Hippocampal formation (tissue), 2 donors: ENCODE results near the gene DLG1.

Experiments
- DNase-seq, 2 donors: peaks; one replicate each; lab custom pipeline; 2025; lab: John Stamatoyannopoulos, UW

Gene DLG1

DNA sequence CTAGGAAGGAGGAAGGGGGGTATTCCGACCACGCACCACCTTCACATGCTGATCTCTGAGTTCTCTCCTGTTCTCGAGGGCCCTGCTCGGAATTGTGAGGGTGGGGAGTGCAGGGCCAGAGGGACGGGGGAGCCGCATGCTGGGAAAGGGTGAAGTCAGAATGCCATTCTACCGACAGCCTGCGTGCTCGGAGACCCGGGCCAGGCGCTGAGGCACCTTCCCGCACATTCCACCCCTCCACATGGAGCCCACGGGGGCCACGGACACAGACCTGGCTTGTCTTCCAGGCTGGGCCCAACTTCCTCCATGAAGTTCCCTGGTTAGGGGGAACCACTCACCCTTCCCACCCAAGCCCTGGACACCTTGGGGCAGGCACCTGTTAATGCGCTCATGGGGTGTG lies 301.1 kb downstream of the DLG1 start:
- no peak for DNase-seq

DNA sequence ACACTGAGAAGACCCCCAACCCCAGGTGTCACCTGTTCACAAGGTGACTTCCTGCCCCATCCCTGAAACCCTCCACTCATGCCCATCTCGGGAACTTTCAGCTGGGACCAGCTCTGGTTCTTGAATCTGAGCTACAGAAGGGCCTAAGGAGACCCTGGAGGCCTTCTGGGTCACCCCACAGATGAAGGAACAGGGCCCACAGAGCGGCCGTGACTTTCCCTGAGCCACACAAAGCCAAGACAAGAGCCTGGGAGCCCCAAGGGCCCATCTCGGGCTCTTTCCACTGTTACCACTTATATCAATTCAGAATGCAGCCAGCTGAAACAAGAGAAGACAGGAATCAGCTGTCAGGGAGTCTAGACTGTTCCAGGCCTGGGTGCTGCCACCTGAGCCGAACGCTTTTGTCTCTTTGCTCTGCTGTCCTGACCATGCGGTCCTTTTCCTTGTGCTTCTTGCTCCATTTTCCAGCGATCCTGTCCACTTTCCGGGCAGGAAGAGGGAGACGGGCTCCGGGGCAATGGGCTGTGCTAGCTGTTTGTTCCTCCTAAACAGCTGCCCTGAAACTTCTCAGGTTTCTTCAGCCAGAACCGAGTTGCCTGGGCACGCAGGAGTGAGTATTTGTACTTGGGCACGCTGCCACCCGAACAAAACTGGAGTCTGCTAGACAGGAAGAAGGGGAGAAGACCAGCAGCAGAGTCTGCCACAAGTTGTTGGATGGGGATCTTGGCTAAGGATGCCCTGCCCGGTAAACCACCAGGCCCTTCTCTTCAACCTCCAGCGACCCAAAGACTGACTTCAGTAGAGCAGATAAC lies 301.8 kb downstream of the DLG1 start:
- no peak for DNase-seq

DNA sequence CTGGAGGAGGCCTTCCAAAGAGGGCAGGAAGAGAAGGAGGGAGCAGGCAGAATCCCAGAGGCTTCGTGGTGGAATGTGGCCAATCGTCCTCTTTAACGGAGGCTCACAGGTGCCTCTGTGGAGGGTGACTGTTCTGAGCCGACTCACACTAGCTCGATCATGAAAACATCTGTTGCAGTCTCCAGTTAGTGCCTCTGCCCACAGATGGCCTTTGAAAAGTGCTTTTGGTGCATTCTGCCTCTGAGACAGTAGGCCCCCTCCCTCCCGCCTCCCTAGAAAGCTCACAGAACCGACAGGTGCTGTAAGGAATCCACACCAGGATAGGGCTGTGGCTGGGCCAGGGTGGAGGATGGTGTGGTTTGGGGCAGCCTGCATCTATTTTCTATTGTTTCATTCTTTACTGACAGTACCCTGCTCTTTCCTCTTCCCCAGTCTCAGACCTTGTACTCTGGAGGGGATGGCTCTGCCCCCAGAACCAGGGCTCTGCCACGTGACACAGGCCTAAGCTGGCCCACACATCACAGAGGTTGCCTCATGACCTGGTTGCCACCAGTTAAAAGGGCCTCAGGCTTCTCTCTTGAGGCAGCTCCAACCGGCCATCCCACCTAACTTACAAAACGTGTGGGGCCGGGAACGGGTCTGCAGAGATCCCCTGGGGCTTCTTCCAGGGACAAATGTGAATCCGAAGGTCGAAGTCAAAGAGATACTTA lies 302.6 kb downstream of the DLG1 start:
- peak in 1 of 2 donors; percentile 36 for DNase-seq

DNA sequence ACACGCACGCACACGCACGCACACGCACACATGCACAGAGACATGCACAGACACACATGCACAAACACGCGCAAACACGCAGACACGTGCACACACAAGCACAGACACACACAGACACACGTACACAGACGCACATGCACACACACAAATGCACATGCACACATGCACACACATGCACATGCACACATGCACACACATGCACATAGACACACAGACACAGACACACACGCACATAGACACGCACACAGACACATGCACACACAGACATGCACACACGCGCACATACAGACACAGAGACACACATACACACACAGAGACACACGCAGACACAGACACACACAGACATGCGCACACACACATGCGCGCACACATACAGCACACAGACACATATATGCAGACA lies 303.4 kb downstream of the DLG1 start:
- no peak for DNase-seq

DNA sequence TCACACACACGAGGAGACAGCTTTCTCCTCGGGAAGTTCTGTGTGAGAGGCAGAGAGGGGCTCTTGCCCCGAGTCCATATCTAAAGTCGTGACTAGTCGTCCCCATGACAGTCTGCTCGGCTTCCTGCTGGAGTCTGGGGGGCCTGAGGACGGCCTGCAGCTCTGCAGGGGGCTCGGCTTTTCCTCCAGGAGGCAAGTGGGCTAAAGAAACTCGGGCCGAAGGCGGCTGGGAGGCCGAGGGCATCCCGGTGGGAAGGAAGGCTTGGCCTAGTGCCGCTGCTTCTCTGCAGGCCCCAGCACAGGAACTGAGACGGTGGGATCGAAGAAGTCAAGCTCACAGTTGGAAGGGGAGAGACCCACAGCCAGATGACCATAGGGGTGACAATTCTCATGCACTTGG lies 304.4 kb downstream of the DLG1 start:
- no peak for DNase-seq
